T-helper 22 cell (primary cell): ENCODE data around the gene KCNMB1.

Experiments used
- DNase-seq: peaks from one replicate; pipeline ENCODE4 v3.0.0-alpha.2; 2020; ENCODE audit warnings: low read depth

KCNMB1 gene, protein sequence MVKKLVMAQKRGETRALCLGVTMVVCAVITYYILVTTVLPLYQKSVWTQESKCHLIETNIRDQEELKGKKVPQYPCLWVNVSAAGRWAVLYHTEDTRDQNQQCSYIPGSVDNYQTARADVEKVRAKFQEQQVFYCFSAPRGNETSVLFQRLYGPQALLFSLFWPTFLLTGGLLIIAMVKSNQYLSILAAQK

DNA sequence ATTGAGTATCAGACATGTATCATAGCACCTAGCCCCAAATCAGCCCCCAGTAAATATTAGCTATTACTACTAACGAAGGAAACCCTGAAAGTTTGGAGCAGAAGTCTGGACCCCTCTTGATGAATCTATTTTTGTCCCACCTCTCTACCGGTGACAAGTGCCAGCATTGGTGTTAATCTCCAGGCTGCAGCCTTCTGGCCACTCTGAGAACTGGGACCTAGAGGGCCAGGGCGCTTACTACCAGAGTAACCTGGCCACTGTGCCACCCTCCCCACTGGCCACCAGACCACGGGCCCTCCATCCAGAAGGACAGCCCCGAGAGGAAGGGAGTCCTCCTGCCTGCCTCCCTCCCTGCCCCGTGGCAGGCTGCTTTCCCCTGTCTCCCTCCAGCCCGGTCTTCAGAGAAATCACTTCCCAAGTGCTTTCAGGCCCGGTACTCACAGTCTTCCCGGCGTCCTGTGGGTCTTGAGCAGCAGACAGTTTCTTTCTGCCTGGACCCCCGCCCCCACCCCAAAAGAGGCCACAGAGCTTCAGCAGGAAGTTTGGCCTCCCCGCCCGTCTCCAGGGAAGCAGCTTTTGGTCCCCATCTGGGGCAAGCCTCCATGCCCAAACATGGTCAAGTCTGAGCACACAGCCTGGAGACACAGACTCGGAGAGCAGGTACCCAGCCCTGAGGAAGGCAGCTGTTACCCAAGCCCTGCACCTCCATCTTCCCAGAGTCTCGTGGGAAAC is at the start of gene KCNMB1:
Gene KCNMB1 (minus strand): TSS at position 550 of the 732 bp plus-strand sequence. CDS start 3,920 bp downstream, outside the sequence.
- DNase-seq, result no peak

DNA sequence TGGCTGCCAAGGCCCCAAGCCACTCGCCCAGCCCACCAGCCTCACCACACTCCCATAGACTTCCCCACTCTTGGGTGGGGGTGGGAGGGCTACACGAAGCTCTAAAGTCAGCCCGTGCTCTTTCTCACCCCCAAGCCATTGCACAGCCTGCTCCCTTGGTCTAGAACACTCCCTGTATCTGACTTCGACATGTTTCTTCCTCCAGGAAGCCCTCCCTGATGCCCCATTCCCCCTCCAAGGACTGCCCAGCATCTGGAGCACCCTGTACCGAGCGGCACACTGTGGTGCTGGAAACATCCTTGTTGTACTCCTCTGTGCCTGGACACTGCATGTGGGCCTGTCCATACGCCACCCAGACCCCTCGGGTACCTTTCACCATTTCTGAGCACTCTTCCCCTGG is 49.4 kb upstream of the KCNMB1 start:
- no peak for DNase-seq

DNA sequence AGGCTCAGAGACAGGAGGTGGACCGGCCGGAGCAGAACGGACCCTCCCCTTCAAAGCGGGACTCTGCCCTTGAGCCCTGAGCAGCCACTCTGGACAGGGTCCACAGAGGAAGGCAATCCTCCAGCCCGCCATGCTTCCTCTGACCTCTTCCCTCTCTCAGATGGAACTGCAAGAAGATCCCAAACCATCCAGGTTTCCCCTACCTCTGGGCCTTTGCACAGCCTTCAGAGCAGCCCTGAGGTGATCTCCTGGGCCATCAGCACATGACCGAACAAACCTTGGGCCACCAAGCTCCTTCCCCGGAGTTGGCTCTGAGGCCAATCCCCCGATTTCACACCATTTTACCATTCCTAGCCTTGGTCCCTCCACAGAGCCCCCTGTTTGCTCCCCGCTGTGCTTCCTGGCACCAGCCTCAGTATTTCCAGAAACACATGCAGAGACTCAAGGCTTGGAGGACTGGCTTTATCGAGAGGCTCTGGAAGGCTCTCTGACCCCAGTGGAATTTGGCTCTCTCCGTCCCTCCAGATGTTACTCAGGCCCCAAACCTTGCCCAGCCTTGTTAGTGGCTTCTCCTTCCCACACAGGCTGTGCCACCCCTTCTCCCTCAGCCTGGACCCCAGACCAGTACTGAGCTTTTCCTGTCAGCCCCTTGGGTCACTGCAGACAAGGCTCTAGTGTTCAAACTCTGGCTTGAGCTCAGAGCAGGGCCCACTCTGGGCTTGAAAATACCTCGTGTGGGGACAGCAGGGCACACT is 48.6 kb upstream of the KCNMB1 start:
- DNase-seq, result no peak

DNA sequence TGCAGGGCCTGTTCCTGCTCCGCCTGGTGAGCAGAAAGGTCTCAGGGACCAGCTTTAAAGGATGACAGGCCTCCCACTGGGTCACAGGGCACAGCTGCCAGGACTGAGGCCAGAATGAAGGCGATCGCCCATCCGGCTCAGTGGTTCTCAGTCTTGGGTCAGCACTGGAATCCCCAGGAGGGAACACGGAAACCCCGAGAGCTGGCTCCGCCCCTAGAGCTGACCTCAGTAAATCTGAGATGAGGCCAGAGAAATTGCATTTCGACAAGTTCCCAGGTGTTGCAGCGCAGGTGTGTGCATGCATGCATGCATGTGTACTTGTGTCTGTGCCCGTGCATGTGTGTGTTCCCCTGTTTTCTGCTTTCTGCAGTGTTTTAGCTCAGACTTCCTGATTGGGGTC is 47.2 kb upstream of the KCNMB1 start:
- no peak for DNase-seq

DNA sequence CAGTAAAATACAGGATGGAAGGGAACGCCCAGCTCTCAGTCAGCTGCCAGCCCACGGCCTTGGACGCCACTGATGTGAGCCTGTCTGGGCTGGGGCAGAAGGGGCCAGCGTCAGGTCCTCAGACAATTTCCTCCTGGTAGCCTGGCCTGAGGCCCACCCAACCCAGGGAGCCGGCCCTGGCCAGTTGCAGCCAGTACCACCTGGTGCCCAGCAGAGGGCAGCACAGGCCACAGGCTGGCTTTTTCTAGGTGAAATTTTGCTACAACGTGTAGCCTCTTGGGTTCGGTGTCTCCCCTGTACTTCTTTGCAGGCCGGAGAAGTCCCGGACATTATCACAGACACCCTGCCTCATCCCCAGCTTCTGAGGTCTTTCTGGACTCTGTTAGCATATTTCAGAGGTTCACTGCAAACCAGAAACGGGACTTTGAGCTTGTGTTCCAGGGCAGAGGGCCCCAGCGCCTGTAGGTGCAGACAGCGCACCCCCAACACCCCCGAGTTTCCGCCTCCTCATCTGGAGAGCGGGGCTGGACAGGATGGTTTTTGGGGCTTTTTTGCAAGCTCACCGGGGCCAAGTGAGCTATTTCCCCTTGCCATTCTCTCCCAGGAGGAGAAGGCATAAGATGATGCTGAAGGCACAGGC is 45.9 kb upstream of the KCNMB1 start:
- peak; percentile 5 for DNase-seq

DNA sequence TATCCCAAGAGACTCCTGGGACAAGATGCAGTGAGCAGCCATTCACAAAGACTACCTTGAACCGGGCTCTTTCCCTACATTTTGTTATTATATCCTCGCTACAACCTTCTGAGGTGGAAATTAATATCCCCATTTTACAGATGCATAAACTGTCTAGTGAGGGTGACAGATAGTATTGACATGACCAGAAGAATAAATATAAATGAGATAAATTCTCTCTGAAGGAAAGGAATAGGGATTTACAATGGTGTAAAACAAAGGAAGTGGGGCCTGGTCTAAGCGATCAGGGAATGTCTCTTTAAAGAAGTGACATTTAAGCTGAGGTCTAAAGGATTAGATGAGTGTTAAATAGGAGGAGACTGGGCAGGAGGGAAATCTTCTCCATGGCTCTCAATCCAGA is 43.5 kb upstream of the KCNMB1 start:
- DNase-seq, result no peak

DNA sequence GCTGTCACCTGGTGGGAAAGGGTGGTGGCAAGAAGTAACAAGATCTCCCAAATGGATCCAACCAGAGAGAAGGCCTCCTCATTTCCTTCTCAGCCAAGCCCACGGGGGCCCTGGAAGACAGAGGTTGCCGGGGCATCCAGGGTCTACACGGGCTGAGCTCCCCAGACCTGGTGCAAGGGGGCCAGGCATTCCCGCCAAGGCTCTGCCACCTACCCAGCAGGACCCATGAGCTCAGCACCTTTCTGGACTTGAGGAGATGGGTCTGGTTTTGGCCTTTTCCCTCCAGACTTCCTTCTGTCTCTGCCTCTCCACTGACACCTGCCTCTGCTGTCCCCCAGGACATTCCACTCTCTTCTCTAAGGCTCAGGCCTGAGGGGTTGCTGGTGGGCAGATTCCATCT is 42.4 kb upstream of the KCNMB1 start:
- DNase-seq, result no peak

DNA sequence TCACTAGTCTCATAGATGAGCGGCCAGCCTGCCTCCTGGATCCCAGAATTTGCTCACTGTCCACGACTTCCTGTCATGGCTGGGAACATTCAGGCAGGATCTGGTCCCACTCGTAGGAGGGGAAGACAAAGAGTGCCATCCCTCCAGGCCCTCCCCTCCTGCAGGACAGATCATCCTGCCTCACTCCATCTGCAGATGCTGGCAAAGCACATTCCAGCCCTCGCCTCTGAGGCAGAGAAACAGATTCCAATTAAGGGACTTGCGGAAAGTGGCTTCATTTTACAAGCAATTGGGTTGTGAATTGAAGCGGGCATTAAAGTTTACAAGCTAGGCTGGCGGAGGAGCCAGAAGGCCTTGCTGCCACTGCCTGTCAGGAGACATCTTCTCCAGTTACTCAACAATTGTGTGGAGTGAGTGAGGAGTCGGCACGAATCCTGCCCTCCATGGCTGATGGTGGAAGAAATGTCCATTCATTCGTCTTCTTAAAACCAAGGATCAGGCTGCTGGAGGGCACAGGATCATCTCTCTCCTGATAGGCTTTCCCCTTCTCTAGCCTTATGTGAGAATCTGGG is 41.8 kb upstream of the KCNMB1 start:
- DNase-seq, result no peak

DNA sequence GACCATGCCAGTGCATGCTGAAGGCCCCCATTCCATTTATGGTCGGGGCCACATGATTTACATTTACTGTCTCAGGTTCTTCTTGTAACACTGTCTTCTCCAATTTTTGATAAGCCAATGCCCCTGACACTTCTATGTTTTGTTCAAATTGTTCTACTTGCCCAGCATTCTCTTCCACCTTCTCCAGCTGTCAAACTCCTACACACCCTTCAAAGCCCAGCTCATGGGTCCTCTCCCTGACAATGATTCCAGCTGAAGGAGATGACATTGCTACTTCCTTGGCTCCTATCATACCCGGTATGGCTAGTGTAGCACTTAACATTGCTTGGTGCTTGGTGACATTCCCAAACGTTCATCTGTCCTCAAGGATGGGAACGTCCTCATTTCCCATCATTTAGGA is 41.1 kb upstream of the KCNMB1 start:
- DNase-seq, result no peak

DNA sequence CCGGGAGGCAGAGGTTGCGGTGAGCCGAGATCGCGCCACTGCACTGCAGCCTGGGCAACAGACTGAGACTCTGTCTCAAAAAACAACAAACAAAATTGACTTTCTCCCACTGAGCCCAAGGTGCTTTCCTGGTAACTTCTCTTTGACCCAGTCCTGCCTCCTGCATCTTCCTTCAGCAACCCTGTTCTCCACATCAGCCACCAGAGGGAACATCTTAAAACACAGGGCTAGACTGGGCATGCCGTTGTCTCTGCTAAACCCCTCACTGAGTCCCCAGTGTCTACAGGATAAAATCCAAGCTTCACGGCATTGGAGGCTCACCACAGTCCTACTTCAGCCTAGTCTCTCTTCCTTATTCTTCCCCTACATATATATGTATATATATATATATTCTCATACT is 39.8 kb upstream of the KCNMB1 start:
- no peak for DNase-seq

DNA sequence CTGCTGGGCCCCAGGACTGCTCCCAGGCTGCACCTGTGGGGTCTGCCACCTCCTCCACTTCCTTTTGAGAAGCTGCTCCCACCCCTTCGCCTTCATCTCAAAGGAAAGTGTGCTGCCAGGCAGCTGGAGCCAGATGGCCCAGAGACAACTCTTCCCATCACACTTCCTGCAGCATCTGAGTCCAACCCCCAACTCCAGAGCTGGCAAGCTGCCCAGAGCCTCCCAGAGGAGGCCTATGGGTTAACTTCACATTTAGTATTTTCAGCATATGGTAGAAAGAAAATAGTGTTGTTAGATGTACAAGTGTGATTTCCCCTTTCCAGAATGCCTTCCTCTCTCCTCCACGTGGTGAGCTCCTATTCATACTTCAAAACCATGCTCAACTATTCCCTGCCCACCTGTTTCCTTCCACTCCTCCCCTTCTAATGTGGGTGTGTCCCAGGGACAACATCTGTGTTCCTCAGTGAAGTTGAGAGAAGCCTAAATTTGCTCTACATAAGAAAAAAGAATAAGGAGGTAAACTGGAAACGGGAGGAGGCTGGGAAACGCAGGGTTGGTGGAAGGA is 38.6 kb upstream of the KCNMB1 start:
- no peak for DNase-seq

DNA sequence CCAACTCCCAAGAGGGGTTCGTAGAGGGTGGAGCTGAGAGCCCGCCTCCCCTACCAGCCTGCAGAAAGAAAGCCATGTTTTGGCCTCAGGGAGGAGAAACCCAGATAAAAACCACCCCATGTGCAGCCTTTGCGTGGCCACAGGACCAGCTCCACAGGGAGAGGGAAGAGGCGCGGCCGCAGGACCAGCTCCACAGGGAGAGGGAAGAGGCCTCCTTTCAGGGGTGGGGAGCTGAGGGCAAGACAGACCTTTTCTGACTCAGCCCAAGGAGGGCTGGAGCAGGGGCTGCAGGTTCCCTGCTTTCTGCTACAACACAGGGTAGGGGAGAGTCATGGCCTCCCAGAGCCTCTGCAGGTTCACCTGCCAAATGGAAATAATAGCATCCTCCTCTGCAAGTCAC is 37.6 kb upstream of the KCNMB1 start:
- no peak for DNase-seq

DNA sequence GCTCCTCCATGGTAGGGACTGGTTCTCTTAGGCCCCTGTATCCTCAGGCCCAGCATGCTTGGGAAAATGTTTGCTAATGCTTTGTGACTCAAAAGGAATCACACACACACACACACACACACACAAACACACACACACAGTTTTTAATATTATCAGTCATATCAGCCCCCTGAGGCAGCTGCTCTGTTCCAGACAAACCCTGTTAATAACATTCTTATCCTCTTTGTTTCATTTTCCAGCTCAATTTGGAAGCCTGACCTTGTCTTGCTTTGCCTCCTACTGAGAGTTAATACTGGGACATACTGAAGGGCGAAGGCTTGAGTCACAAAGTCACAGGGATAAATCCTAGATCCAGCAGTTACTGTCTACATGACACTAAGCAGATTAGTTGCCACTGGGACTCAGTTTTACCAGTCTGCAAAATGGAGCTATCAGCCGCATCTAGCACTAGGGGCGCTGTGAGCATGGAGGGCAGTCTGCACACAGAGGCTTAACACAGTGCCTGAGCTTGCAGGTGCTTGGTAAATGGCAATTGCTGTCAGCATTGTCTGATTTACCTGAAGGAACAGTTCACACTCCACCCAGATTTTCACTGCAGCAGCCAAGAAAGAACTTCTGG is 37.1 kb upstream of the KCNMB1 start:
- no peak for DNase-seq

DNA sequence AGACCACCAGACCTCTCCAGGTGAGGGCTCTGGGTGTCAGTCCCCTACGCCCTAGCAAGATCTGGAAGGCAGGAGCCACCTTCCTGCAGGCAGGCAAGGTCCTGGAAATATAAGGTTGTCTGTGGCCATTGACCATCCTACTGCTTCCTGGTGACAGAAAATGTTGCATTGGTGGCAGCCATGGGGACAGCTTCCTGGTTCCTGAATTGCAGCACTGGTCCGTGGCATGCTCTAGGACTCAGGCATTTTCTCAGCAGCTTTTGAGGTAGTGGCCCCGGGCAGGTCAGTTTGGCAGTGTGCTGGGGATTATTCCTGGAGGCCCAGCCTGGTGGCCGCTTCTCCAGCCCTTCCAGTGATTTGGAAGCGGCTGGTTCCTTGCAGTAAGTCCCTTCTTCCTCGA is 36.6 kb upstream of the KCNMB1 start:
- DNase-seq, result no peak

DNA sequence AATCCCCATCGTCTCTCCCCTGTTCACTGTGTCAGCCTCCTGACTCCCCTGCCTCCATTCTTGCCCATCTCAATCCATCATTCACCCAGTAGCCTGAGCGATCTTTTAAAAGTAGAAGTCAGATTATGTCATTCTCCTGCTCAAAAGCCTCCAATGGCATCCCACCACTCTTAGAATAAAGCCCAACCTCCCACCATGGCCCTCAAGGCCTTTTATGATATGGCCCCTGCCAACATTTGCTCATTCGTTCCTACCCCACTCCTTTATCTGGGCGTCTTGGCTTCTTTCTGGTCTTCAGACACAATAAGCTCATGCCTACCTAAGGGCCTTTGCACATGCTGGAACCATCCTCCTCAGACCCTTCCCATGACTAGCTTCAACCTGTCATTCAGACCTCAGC is 35.5 kb upstream of the KCNMB1 start:
- no peak for DNase-seq

DNA sequence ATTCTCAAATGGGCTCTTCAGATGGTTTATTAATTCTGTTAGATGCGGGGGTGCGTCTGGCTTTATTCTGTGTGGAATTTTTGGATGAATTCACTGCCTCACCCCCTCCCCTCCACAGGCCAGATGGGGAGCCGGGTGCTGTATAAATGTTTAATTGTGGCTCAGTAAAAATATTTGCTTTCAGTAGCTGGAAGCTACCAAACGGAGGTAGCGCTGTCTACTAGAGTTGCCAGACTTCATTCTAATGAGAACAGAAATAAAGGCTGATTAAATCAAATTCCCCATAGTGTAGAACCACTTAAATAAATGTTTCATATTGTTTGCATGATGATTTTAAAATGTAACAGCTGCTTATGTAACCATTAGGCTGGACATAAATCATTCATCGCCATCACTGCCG is 34.5 kb upstream of the KCNMB1 start:
- DNase-seq, result no peak

DNA sequence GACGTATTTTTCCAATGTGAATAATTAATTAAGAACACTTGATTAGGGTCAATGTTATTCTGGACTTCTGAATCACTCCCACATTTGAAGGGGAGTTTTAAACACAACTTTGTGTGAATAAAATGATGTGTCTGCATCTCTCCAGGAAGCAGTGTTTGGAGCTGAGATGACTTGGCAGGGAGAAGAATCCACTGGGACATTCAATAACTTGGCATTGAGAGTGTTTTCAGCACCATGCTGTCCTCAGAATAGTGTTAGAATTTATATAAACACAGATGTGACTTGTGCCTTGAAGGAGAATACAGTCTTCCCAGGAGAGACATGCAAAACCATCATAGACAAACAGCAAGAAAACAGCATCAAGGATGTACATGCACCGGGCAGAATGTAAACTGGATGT is 32.7 kb upstream of the KCNMB1 start:
- DNase-seq, result no peak

DNA sequence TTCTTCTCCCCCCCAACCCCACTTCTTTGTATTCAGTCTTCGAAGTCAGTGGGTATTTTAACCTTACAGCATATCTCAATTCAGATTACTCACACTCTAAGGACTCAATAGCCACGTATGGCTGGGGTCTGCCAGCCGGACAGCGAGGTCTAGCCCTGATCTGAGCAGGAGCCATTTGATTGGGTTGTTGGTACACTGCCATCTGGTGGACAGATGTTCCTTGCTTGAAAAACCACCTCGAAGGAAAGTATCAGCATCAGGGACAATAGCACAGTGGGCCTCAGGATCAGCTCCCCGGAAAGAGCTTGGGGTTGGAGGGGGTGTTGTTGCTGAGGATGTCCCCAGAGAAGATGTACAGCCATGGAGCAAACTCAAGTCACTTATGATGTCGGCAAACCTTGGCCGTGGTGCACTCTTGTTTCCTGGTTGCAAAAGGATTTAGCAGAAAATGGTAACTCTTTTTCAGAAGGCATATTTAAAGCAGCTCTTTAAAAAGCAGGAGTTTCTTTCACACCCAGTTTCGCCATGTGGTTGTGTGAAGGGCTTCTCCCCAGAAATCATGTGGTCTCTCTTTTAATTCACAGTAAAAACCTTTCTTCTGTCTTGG is 31.7 kb upstream of the KCNMB1 start:
- peak; percentile 10 for DNase-seq

DNA sequence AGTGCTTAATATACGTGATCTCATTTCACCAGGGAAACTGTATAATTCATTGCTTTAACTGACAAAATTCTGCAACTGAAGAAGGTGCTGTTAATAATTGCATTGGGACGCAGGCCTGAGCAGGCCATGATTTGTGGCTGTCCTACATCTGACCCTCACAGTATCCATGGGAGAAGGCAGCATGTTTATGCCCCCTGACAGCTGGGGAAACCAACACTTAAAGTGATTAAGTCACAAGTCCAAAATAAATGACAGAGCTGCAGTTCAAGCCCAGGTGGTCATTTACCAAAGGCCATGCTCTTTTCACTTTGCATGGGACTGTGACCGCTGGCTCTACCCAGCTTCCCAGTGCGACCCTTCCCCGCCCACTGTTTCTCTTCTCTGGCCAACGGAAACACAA is 30.5 kb upstream of the KCNMB1 start:
- no peak for DNase-seq

DNA sequence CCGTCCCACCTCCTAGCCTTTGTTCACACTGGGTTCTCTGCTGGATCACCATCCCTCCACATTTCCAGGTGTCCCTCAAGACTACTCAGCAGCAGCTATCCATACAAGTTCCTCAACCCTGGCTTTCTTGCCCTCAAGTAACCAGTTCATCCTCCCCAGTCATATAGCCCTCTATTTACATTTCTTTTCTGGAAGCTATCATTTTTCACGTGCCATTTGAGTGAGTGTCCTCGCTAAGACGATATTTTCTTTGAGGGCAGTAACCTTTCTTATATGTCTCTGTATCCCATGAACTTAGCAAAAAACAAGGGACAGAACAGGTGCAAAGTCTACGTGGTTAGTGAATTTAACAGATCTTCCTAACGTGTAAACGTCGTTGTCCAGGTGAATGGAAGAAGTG is 29.6 kb upstream of the KCNMB1 start:
- no peak for DNase-seq

DNA sequence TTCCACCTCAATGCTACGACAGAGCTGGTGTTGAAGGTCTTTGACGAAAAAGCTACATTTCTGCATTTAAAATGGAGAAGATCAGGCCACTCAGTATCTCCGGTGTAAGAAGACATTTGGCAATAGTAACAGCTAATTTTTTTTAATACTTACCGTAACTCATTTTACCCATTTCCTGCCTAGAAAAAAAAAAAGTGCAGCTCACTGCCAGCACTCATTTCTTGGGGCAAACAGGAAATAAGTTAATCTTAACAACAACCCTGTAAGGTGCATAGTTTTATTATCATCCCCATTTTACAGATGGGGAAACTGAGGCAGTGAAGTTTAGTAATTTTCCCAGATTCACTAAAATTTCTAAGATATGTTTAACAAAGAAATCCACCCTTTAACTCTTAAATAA is 27.4 kb upstream of the KCNMB1 start:
- DNase-seq, result no peak
